NCI-H146 treated with DMSO at 0.1 percent for 48 hours (cell line): Measurements from ENCODE around the gene POLR2E.
A peak's percentile ranks its signal among the peaks of the same experiment; 100 is the strongest.

ENCODE experiments used
- DNase-seq: peaks from one replicate; lab custom pipeline; 2025; ENCODE audit not compliant: unreplicated experiment; lab: John Stamatoyannopoulos, UW

Gene POLR2E

DNA sequence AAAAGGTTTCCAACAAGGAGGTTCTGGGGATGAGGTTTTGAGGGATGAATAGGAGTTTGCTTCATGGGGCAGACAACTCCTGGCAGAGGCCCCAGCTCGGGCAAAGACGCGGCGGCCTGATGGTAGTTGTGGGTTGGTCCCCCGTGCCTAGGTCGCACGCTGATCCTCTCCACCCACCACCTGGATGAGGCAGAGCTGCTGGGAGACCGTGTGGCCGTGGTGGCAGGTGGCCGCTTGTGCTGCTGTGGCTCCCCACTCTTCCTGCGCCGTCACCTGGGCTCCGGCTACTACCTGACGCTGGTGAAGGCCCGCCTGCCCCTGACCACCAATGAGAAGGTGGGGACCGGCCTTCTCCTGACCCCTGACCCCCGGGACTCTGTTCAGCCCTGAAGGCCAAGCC lies 43.4 kb downstream of the POLR2E start:
- DNase-seq = no peak

DNA sequence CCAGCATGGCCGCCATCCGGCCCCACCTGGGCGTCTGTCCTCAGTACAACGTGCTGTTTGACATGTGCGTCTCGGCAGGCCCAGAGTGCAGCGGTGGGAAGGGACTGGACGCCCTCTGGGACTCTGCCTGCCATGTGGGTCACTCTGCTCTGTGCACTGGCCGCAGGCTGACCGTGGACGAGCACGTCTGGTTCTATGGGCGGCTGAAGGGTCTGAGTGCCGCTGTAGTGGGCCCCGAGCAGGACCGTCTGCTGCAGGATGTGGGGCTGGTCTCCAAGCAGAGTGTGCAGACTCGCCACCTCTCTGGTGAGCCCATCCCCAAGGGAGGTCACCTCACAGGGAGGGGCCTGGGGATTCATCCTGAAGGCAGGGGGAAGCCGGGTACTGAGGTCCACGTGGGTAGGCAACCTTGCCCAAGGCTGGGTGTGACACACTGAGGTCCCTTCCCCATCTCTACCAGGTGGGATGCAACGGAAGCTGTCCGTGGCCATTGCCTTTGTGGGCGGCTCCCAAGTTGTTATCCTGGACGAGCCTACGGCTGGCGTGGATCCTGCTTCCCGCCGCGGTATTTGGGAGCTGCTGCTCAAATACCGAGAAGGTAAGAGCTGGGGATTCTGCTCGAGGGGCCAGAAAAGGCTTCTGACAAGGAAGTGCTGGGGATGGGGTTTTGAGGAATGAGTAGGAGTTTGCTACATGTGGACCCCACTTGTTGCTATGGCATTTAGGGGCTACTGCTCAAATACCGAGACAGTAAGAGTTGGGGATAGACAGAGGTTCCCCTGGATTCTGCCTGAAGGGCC lies 44.0 kb downstream of the POLR2E start:
- no peak for DNase-seq

DNA sequence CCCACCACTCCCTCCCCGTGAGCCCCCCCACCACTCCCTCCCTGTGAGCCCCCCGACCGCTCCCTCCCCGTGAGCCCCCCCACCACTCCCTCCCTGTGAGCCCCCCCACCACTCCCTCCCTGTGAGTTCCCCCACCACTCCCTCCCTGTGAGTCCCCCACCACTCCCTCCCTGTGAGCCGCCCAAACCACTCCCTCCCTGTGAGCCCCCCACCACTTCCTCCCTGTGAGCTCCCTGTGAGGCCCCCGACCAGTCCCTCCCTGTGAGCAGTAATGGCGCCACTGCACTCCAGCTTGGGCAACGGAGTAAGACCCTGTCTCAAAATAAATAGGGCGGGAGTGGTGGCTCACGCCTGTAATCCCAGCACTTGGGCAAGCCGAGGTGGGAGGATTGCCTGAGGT lies 45.4 kb downstream of the POLR2E start:
- no peak for DNase-seq

DNA sequence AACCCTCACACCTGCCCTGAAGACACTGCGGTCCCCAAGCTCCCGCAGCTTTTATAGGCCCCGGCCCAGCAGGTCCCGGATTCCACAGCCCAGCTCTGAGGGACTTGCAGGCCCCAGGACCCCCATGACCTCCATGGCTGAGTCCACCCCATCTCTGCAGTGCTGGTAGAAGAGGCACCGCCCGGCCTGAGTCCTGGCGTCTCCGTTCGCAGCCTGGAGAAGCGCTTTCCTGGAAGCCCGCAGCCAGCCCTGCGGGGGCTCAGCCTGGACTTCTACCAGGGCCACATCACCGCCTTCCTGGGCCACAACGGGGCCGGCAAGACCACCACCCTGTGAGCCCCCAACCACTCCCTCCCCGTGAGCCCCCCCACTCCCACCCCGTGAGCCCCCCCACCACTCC lies 46.1 kb downstream of the POLR2E start:
- DNase-seq = no peak

DNA sequence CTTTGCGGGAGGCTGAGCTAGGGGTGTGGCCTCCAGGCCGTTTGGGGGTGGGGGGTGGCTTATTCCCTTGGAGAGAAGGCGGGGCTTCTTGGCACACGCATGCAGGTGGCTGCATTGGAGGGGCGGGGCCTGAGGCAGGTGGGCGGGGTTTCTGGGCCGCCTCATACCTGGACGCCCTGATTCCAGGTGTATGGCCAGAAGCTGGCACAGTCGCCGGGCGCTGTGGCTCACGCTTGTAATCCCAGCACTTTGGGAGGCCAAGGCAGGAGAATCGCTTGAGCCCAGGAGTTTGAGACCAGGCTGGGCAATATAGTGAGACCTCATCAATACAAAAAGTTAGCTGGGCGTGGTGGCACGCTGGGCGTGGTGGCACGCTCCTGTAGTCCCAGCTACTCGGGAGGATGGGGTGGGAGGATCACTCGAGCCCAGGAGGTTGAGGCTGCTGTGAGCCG lies 47.5 kb downstream of the POLR2E start:
- DNase-seq = no peak

DNA sequence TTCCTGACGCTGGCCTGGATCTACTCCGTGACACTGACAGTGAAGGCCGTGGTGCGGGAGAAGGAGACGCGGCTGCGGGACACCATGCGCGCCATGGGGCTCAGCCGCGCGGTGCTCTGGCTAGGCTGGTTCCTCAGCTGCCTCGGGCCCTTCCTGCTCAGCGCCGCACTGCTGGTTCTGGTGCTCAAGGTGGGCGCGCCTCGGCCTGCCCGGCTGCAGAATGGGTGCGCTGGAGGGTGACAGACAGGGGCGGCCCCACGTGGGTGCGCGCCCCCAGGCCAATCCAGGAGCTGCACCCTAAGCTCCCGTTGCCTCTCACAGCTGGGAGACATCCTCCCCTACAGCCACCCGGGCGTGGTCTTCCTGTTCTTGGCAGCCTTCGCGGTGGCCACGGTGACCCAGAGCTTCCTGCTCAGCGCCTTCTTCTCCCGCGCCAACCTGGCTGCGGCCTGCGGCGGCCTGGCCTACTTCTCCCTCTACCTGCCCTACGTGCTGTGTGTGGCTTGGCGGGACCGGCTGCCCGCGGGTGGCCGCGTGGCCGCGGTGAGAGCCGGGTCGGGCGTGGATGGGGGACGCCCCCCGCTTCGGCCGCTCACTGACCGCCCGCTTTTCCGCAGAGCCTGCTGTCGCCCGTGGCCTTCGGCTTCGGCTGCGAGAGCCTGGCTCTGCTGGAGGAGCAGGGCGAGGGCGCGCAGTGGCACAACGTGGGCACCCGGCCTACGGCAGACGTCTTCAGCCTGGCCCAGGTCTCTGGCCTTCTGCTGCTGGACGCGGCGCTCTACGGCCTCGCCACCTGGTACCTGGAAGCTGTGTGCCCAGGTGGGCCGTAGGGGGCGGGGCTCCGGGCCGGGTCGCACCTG lies 48.1 kb downstream of the POLR2E start:
- no peak for DNase-seq

DNA sequence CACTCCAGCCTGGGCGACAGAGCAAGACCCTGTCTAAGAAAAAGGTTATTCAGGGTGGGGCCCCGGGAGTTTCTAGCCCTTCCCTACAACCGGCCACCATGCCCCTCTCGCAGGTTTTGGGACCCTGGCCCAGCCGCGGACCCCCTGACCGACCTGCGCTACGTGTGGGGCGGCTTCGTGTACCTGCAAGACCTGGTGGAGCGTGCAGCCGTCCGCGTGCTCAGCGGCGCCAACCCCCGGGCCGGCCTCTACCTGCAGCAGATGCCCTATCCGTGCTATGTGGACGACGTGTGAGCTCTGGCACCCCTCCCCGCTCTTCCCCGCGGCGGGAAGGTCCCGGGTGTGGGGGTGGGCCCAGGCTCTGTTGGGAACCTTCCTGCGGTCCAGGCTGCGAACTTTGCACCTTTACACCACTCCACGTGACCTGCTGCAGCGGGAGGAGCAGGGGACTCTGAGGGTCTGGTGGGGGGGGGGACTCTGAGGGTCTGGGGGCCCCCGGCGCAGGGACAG lies 49.0 kb downstream of the POLR2E start:
- no peak for DNase-seq

DNA sequence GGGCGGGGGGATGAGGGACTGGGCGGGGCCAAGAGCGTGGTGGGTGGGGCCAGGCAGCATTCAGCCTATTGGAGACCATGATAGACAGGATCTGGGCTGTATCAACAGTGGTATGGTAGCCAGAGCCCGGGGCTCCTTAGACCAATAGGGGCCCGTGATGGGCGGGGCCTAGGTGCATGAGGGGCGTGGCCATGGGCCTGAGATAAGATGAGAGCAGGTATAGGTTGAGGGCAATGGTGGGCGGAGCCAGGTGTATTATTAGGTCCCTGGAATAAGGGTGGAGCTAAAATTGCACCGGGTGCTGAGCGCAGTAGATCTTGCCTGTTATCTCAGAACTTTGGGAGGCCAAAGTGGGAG lies 50.0 kb downstream of the POLR2E start:
- DNase-seq = no peak

DNA sequence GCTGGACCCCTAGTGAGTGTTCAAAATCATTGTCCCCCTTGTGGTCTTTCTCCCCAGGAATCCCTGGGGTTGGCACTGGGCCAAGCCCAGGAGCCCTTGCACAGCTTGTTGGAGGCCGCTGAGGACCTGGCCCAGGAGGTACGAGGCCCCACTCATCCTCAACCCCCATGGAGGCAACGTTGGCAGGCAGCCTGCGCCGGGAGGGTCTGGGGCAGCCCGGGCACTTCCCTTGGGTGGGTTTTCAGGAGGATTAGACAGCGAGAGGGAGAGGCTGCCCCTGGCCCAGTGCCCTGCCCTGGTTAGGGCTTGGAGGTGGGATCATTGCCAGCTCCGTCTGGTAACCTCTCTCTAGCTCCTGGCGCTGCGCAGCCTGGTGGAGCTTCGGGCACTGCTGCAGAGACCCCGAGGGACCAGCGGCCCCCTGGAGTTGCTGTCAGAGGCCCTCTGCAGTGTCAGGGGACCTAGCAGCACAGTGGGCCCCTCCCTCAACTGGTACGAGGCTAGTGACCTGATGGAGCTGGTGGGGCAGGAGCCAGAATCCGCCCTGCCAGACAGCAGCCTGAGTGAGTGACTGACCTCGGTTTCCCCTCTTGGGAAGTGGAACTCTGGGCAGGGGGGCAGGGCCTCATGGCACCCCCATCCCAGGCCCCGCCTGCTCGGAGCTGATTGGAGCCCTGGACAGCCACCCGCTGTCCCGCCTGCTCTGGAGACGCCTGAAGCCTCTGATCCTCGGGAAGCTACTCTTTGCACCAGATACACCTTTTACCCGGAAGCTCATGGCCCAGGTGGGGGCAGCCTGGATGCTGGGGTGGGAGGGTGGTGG lies 52.3 kb downstream of the POLR2E start:
- DNase-seq = no peak

DNA sequence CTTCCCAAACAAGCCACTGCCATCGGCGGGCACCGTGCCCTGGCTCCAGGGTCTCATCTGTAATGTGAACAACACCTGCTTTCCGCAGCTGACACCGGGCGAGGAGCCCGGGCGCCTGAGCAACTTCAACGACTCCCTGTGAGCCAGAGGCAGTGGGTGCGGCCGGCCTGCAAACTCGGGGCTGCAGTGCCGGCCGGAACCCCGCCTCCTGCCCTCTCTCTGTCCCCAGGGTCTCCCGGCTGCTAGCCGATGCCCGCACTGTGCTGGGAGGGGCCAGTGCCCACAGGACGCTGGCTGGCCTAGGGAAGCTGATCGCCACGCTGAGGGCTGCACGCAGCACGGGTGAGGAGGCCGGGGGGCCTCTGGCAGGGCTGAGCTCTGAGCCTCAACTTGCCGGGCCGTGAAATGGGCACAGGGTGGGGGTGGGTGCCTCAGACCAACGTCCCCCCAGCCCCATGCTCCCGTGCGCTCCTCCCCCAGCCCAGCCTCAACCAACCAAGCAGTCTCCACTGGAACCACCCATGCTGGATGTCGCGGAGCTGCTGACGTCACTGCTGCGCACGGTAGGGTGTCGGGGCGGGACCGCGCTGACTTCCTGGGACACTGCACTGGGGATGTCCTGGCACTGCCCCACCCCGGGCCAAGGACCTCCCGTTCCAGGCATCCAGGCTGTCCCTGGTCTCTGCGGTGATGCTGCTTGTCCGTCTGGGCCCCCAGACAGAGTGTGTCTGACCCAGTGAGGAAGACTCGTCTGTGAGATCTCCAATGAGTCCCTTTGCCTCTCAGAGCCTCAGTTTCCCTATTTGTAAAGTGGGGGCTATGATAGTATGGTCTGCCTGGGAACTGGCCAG lies 53.1 kb downstream of the POLR2E start:
- no peak for DNase-seq

DNA sequence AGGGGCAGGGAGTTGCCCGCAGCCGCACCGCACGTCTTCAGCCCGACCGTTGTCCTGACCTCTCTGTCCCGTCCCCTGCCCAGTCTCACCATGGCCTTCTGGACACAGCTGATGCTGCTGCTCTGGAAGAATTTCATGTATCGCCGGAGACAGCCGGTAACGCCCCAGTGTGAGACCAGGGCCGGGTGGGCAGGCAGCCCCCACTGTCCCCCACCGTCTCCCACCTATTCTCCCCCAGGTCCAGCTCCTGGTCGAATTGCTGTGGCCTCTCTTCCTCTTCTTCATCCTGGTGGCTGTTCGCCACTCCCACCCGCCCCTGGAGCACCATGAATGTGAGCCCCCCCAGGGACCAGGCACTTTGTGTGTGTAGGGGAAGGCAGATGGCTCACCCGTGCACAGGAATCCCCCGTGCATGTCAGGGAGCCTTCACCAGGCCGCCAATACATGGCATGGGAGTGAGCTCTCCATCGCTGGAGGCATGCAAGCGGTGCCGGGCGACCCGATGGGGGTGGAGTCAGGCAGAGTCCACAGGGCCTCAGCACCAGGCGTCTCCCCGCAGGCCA lies 53.8 kb downstream of the POLR2E start:
- DNase-seq = no peak

DNA sequence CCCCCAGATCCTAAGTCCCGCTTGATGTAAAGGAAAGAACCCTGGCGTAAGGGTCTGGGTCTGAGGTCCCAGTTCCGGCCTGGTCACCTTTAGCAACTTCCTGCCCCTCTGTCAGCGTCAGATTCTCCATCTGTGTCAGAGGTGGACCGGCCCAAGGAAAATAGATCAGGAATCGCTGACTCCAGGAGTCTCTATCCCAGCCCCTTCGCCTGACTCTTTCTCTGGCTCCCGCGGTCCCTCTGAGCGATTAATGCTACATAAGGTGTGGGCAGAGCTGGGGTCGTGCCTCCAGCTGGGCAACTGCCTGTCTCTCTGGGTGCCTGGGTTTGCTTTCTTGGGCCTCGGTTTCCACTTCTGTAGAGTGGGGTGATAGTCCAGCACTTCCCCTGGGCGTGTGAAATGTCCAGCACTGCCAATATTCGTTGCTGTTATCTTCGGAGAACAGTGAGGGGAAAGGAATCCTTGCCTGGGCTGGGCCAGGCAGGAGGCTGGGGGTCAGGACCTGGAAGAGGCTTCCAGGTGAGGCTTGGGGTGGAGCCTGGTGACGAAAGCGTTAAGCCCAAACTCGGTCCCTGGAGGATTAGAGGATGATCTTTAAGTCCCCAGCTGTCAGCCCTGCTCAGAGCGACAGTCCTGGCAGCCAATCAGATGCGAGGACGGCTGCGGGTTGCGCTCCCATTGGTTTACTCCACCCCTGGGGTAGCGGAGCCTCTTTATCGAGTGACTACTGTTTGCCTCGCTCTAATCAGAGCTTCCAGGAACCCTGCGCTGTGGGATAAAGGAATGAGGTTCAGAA lies 54.5 kb downstream of the POLR2E start:
- peak; percentile 44 for DNase-seq

DNA sequence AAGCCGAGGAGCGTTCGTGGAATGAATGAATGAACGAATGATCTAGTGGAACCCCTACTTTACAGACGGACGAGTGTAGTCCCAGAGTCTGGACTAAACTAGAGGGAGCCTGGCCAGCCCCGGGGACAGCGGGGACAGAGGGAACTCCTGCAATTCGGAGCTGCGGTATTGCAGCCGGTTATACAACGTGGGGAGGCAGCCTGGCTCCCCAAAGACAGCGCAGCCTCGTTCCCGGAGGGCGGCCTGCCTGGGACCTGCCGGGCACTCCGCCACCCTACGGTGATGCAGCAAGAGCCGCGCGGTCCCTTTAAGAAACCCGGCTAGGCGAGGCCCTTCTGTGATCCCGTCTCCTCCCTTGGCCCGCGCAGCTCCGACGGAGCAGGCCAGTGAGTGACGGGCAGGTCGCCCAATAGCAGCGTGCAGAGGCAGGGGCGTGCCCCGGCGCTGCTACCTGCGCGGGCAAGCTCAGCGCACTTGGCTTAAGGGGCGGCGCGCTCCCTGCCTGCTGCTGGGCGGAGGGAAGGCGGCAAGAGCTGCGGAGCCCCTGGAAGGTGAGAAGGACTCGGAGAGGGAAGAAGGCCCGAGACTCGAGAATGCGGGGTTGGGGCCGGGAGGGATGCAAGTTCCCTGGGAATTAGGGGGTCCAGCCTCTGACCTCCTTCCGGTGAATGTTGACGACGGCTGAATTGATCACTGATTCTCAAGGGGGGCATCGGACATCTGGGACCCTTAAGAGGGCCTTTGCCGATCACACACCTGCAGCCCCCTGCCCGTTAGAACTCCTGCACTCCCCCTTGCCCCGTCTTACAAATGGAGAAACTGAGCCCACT lies 55.3 kb downstream of the POLR2E start, which contains the start of gene ABCA7:
Gene ABCA7, plus strand, starts transcription at position 462 of the 830 bp plus-strand sequence. CDS start 1,255 bp downstream, outside the sequence.
- DNase-seq = peak; percentile 80

DNA sequence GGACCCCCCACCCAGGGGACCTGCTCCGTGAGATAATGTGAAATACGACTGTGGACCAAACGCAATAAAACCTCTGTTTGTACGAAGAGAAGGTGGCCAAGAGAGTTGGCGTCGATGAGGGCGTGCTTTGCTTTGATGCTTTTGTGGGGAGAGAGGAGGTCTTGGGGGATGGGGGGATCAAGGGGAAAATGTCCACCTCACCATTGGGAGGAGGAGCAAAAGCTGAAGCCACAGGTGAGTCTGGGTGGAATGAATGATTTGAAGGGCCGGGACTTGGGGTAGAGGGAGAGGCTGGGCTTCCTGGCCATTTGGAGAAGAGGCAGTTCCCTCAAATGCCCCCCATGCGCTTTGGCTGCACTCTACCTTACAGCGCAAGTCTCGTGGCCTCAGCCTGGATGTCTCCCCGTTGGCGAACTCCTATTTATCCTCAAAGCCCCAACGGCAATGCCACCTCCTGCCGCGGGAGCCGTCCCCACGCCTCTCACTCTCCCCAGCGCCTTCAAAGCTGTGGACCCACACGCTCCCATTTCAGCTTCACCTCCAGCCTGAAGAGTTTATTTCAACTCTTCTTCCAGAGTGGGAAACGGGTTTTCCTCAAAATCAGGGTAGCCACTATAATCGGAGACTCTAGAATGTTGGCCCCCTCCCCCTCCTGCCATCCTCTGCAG lies 56.1 kb downstream of the POLR2E start:
- DNase-seq = no peak

DNA sequence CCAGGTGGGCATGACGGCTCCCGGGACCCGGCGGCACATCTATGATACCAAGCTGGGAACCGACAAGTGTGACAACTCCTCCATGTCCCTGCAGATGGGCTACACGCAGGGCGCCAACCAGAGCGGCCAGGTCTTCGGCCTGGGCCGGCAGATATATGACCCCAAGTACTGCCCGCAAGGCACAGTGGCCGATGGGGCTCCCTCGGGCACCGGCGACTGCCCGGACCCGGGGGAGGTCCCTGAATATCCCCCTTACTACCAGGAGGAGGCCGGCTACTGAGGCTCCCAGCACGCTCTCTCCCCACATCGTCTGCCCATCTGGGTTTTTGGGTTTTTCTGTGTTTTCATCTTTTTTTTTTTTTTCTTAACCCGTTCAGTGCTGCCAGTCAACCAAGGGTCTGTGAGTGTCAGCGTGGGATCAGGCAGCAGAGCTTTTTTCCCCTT lies 57.5 kb downstream of the POLR2E start:
- no peak for DNase-seq
